HG03103 (cell line): Measurements from ENCODE around the gene CXCR4.

Experiments
- ATAC-seq: cut with Tn5 transposase; IDR thresholded peaks from one replicate; pipeline ENCODE4 v1.9.1; 2021; ENCODE audit warnings: low read depth; ENCODE audit not compliant: unreplicated experiment

The CXCR4 gene

DNA sequence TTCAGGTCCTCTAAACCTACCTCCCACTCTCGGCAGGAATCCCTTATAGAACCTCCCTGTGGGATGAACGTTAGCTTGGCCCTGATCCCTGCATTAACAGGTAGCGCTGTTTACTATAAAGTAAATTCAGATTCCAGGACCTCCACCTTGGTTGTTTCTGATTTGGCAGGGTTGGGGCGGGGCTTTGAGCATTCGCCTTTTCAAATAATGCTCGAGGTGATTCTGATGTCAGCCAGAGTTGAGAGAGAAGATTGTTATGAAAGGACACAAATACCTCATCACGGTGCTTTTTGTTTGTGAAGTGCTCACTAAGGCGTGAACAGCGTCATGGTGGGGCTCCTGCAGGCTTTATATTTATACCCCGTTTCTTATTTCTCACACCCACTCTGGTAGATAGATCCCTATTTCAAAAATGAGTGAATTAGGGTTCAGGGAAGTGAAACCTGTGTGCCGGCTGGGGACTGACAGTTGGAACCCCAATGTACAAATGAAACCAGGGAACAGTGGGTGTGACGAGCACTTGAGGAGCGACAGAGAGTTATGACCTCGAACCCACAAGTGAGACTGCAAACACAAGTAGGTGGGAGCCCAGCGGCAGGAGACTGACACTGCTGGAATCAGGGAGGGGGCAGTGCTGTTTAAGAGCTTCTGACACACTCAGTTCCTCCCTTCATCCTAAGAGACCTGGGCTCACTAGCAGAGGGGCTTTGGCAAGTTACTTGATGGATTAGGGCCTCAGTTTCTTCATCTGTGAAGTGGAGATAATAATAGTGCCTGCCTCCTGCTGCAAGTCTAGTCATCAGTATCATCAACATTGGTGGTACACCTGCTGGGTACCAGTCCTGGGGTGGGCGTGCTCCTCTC, 14.2 kb upstream of the CXCR4 start:
- peak; percentile 72 for ATAC-seq

DNA sequence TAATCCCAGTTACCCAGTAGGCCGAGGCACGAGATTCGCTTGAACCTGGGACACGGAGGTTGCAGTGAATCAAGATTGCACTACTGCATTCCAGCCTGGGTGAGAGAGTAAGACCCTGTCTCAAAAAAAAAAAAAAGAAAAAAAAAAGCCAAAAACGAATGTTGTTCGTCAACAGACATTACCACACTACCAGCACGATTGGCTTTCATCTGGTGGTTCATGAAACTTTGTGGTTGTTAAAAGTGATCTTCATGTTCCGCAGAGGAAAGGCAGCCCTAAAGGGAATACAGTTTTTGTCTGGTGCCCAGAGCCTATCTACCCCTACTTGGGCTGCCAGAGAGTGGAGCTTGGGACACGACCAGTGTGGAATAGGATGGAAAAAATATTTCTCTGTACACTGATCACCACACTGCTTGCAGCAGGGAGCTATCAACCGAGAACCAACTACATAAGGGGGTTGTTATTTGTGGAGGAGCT, 13.6 kb upstream of the CXCR4 start:
- ATAC-seq, result peak; percentile 3

DNA sequence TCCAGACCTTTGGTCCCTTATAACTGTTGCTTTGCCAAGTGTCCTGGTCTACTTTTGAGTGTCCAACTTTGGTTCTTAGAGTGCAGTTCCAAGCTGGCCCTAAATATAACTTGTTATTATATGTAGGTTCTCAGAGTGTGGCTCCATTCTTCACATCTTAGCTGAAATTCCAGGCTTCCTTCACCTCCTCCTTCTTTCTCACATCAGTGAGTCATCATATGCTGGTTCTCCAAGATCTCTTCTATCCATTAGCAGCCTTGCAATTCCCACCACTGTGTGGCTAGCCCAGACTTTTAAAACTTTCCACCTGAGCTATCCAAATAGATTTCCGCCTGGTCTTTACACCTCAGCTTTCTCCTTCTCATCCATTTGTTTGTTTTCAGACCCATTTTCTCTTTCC, 12.6 kb upstream of the CXCR4 start:
- ATAC-seq, result no peak

DNA sequence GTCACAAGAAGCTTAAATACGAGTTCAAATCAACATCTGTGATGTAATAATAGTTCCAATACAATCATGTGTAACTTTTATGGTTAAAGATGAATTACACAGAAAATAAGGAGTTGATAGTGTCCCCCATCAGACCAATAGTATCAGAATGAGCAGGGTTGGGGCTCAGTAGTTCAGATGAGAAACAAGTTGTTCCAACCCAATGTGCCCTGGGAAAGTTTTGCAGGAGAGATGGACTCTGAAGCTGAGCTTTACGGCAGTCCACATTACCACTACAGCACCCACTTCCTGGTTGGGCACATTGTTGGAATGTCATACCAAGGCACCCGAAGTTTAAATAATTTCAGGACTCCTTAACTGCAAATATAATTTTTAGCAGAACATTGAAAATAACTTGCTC, 12.1 kb upstream of the CXCR4 start:
- ATAC-seq, result no peak

DNA sequence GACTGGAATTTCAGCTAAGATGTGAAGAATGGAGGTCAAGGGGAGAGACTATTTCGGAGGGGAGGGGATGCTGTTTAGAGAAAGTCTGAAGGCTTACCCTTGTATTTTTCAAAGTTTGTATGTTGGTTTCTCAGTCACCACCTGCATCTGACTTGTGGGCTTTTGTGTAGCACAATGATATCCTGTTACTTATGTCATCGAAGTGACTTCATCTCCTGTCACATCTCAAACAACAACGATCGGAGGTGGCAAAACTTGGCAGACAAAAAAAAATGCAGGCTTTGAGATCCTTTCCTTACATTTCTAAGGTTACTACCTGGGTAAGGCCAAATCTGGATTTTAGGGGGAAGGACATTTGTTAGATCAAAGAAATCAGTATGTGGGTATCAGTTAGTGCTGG, 11.7 kb upstream of the CXCR4 start:
- ATAC-seq, result no peak

DNA sequence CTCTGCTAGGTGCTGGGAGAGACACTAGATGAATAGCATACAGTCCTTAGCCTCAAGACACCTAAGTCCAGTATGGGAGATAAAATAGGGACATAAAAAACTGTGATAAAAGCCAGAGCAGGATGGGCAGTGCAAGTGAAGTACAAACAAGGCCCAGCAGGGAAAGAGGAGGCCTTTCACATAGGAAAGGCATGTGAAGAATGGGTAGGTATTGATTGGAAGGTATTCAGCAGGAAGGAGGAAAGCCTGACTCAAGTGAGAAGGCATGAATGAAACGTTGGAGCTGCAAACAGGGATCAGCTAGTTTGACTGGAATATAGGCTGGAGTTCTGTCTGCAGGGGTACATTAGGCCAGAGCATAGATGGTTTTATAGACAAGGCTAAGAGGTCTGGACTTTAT, 11.0 kb upstream of the CXCR4 start:
- no peak for ATAC-seq

DNA sequence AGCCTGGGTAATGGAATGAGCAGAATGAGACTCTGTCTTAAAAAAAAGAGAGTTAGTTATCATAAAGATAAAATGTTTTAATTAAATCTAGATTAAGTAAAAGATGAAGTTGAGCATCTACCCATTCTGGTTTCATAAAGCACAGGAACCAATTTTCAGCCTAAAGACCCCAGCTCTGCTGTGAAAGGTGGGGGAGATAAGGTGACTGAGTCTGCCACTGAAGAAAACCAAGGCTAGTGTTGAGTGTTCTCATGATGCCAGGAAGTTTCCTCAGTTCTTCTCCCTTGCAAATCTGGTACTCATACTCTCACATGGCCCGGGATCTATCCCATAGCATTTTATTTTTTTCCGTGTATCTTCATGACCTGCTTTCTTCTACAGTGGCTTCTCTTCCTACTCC, 10.4 kb upstream of the CXCR4 start:
- no peak for ATAC-seq

DNA sequence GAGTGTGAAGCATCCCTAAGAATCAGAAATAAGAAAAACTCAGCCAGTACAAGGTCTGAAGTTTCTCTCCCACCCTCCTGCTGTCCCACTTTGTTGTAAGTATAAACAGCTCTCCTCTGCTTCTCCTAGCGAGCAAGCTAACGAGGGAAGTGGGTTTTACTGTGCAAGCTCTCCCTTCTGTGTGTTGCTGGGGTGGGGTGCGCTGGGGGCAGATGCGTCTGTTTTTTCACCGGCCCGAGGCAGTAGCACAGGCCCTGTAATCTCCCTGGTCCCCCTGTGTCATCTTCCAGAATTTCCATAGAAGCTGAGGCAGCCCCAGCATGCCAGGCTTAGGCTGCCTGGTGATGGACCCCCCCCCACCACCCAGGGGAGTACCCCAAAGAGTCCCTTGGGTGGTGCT, 9.4 kb upstream of the CXCR4 start:
- ATAC-seq, result no peak

DNA sequence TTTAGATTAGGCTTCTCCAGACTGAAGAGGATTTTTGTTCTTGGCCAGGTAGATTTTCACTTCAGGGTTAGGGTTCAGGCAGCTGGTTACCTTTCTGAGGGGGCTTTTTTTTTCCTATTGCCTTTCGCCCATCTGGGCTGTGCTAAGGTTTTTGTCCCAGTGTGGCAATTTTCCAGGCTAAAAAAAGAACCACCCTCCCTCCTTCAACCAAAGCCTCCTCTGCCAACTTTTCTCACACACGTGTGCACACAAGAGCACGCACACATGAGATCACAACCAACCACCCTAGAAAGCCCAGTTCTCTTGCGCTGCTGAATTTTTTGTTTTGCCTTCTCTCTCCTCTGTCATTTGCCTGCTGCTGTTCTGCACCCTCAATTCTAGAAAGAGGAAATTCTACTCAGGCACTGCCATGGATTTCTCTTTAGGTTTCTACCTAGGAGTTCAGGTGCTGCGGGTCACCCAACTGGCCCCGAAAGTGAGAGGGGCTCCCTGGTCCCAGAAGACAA, 8.5 kb upstream of the CXCR4 start:
- ATAC-seq, result no peak

DNA sequence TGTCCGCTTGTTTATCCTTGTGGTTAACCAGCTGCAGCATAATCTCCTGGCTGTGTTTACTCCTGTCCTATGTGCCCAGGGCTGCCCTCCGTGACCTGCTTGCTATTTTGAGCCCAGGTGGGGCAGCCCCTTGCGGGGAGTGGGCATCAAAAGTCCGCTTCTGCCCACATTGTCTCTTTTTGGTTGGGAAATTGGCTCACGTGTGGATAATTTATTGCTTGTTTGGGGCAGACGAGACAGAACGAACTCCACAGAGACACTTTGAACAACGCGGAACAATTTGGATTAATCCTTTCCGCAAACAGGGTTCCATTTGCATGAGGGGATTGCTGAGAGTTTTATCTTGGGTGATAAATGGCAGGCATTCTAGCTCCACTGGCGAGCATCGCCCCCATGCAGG, 8.1 kb upstream of the CXCR4 start:
- no peak for ATAC-seq

DNA sequence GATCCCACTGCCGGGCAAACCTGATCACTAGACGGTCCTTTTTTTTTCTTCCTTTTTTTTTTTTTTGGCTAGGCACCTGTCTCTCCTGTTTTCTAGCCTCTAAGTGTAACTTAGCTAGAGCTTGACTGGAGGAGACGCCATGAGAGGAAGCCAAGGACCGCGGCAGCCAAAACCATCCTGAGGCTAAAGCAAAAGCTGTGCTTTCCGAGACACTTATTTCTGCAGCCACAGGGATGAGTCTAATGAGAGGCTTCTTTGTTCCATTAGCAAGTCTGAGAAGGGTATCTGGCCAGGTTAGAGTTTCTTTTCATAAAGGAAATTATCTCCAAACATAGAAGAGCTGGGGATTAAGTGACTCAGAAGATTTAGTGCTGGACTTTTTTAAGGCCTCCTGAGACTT, 7.3 kb upstream of the CXCR4 start:
- no peak for ATAC-seq

DNA sequence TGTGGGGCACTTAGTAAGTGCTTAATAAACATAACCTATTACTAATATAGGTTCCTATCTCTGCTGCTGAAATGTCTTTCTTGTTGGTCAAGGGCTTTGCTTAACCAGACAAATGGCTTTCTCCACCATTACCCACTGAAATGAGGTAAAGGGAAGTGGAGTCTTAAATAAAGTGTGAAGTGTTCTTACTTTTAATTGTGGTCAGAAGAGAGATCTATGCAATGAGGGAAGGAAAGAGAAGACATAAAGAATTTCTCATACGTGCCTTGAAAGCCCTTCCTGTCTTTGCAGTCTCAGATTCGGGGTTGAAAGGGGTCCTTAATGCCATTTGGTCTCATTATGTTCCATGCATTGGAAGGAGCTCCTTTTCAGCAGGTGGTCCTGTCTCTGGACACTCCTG, 6.9 kb upstream of the CXCR4 start:
- ATAC-seq, result no peak

DNA sequence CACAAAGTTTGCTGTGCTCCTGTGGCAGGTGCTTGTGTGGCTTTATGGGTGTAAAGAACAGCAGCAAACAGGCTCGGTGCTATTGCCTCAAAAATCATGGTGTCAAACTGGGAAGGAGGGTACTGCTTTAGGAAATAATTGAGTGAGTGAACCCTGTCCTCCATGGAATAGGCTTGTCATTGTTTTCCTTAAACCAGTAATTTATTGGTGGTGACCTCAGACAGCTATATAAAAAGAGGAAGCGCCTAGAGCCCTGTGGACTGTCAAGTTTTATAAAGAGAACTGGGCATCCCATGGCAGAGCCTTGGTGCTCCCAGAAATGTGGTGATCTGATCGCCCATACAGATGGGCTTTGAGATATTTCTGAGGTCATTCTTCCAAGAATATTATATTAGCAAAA, 4.7 kb upstream of the CXCR4 start:
- ATAC-seq, result no peak

DNA sequence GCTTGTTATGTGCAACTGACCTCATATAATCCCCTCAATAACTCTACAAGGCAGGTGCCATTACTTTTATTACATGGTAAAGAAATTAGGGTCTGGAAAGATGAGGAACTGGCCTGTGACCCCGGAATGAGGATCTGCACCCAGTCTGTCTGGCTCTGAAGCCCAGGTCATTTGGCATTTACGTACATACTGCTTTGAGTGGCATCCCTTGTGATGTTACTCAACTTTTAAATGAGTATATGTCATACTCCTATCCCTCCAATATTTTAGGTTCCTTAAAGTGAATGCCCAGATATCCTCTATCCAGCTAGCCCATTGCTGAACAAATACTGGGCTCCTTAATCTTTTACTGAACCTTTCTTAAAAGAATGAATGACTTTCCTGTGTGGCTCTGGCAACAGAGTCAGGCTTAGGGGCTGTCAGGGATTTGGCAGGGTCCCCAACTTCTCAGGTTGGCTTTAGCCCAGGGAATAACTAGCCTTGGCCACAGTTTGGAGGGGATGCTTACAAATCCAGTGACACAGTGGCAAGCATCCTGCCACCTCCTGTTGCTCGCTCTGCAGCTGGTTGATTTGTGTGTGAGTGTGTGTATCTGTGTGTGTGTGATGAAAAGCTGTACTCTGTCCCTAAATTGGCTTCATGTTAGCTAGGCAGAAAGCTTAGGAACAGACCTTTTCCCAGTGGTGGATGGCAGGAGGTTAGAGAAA, 3.4 kb upstream of the CXCR4 start:
- no peak for ATAC-seq

DNA sequence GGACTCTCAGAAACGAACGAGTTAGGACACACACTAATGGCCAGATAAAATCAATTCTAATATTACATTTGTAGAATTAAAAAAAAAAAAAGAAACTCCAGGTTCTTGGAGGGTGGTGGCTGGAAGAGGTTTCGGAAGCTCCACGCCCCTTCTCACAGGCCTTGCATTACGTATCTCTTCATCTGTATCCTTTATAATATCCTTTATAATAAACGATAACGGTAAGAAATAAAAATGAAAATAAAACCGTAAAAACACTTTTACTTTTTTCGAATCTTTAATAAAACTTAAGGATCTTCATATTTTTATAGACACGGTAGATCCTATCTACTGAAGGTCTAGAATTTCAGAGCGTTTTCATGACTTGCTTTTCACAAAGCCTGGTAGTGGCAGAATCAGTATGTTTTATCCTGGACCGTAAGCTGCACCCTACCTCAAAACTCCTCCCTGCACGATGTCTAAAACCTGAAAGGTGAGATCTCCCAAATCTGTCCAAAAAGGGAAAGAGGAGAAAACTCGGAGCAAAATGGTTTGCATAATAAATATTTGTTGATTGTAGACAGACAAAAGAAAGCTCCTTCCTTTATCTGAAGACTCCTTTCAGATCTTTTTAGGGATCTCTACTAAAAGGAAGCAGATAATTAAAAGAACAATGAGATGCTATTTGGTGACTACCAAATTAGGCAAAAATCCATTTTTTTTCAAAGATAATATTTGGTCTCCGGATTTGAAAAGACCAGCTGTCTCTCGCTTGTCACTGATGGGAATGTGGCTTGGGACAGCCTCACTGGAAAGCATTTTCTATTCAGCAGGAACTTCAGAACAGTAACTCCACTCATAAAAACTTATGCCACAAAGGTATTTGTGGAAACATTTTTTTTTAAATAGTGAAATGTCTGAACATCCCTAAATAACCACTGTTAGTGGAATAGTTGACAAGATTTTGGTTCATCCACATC, 2.0 kb upstream of the CXCR4 start:
- ATAC-seq, result no peak

DNA sequence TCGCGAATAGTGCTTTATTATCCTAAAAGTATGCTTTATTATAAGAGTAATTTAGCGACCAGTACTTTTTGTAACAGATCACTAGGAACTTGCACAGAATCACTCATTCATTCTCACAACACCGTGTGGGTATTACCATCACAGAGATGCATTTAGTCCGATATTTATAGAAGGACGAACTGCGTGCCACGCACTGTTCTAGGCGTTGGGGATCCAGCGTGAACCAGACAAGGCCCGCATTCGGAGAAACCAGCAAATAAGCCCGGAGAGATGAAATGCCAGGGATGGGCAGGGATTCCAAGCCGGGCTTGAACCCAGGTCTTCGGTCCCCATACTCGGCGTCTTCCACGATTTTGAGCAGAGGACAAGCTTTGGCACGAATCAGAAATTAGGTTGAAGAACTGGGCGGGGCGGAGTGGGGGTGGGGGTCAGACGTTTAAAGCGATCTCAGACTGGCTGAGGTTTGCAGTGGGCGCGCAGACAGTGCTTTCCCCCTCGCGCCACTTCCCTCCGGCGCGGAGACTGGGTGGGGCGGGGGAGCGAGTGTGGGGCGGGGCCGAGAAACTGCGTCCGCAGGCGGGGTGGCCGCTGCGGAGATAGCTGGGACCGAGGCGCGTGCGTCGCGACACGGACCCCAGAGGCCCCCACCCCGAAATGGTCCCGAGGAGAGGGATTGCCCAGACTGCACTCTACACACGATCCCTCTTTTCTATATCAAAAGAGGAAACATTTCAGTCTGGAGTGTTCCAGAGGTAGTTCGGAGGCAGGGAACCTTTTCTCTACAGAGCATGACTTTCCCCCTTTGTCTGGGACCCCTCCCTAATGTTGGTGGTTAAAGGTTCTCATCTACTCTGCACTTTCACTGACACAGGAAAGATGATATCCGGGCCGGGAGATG, 1.1 kb upstream of the CXCR4 start:
- ATAC-seq, result no peak

DNA sequence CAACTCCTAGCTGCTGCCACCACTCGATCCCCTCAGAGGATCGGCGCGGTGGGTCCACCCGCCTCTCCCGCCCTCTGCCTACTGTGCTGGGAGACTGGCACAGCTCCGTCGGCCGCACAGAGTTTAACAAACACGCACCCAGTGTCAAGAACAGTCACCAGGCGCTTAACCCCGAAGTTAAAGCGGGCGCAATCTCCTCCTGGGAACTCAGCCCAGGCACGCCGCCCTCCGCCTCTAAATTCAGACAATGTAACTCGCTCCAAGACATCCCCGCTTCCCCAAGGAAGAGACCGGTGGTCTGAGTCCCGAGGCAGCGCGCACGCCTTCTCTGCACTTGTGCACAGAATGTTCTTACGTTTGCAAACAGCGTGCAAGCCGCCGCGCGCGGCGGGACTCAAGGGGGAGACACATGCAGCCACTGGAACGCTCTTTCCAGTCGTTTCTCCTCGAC, 533 bp downstream of the CXCR4 start:
- peak; percentile 6 for ATAC-seq

DNA sequence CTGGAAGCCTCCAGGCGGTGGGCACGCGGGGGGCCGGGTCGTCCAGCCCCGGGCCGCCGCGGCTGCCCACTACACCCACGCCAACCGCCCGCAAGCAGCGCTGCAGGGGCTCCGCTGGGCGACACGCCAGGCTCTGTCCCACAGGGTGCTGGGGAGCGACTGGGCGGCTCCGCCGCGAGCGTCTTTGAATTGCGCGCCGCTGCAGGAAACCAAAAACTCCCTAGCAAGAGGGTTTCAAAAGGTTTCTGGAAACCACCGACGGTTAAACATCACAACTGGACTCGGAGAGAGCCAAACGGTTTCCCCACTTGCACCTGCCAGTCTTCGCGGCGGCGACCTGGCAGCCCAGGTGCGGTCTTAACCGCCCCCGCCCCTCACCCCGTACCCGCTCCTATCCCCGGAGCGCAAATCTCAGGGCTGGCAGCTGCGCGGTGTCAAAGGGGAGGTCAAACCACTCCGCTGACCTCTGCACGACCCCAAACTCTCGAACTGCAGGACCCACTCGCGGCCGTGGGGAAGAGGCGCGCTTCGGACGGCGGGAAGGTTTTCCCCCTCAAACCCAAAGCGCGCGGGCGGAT, 1.0 kb downstream of the CXCR4 start:
- ATAC-seq, result peak; percentile 36

DNA sequence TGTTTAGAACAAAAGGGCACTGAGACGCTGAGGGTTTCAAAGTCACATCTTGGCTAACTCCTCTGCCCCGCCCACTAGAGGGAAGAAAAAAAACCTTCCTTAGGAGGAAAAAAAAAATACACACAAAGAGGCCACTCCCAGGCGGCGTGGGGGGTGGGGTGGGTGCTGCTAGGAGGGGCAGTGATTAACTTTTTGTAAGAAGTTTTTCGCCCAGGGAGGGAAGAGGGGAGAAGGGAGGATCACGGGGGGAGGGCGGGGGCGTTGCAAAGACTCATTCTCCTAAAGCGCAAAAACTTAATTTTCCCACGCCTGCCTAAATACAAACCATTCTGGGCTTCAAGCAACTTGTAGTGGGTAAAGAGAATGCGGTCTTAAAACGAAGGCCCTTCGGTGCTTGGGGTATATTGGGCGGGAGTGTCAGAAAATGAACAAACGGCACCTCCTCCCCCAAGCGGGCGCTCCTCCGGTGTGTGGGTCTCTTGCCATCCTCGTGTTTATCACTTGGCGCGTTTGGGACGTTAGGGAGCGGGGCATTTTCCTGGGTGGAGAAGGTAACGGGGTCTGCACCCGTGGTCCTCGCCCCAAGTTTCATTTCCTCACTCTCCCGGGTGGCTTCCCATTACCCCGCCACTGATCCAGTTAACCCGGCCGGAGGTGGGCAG, 1.7 kb downstream of the CXCR4 start:
- ATAC-seq, result no peak
